Neuronal stem cell (in vitro differentiated cells): Measurements from ENCODE around the gene ATN1.
A peak's percentile ranks its signal among the peaks of the same experiment; 100 is the strongest.

Experiments
- DNase-seq: peaks from one replicate; pipeline ENCODE4 v3.0.0-alpha.2; 2013; ENCODE audit warnings: low spot score
- H2AFZ ChIP-seq: one replicate; pipeline ENCODE4 v1.6.1; 2013; ENCODE audit warnings: mild to moderate bottlenecking, low read length, inconsistent platforms
- H2AK5ac ChIP-seq: 2 replicates; pipeline ENCODE4 v1.6.1; 2013; ENCODE audit warnings: low read depth, mild to moderate bottlenecking, inconsistent platforms, low read length, moderate library complexity, mixed read lengths
- H2BK120ac ChIP-seq: 2 replicates; pipeline ENCODE4 v1.6.1; 2013; ENCODE audit warnings: low read depth, mild to moderate bottlenecking, inconsistent platforms, low read length, moderate library complexity, mixed read lengths
- H2BK12ac ChIP-seq: one replicate; pipeline ENCODE4 v1.6.1; 2013; ENCODE audit warnings: low read length, inconsistent platforms
- H2BK15ac ChIP-seq: 2 replicates; pipeline ENCODE4 v1.6.1; 2013; ENCODE audit warnings: mild to moderate bottlenecking, low read length, inconsistent platforms, mixed read lengths
- H2BK5ac ChIP-seq: one replicate; pipeline ENCODE4 v1.6.1; 2013; ENCODE audit warnings: inconsistent platforms, mild to moderate bottlenecking, low read length, moderate library complexity
- H3K14ac ChIP-seq: one replicate; pipeline ENCODE4 v1.6.1; 2013; ENCODE audit warnings: low read length, inconsistent platforms
- H3K18ac ChIP-seq: 2 replicates; pipeline ENCODE4 v1.6.1; 2013; ENCODE audit warnings: low read length, inconsistent platforms
- H3K23ac ChIP-seq: 2 replicates; pipeline ENCODE4 v1.6.1; 2013; ENCODE audit warnings: low read depth, mild to moderate bottlenecking, mixed read lengths, low read length, inconsistent platforms; ENCODE audit not compliant: poor library complexity
- H3K27ac ChIP-seq: replicated peaks from 3 replicates; pipeline ENCODE4 v1.5.1; 2013; ENCODE audit warnings: low read length, inconsistent platforms
- H3K27me3 ChIP-seq, 3 experiments: 2 replicates each; pipeline ENCODE4 v1.6.1; 2013; ENCODE audit warnings: low read length in 3 of 3, mild to moderate bottlenecking in 2 of 3, inconsistent platforms in 1 of 3, low read depth in 1 of 3, mixed read lengths in 1 of 3, moderate library complexity in 1 of 3; ENCODE audit not compliant: control insufficient read depth in 3 of 3, insufficient read depth in 3 of 3
- H3K36me3 ChIP-seq, 2 donors: replicated peaks in 1 of 2; 2 replicates each; pipeline ENCODE4 v1.6.1; 2013; ENCODE audit warnings: low read length in 2 of 2; ENCODE audit not compliant: control insufficient read depth in 2 of 2, insufficient read depth in 2 of 2
- H3K4ac ChIP-seq: 2 replicates; pipeline ENCODE4 v1.6.1; 2013; ENCODE audit warnings: inconsistent platforms, mild to moderate bottlenecking, low read length, moderate library complexity
- H3K4me1 ChIP-seq, 2 donors: 1 replicate in 1 of 2; 2 replicates in 1 of 2; pipeline ENCODE4 v1.6.1; 2013; ENCODE audit warnings: low read length in 2 of 2, low read depth in 1 of 2; ENCODE audit not compliant: control insufficient read depth in 2 of 2, insufficient read depth in 1 of 2
- H3K4me2 ChIP-seq: one replicate; pipeline ENCODE4 v1.6.1; 2013; ENCODE audit warnings: mild to moderate bottlenecking, low read length, inconsistent platforms; ENCODE audit not compliant: insufficient read depth, poor library complexity, severe bottlenecking
- H3K4me3 ChIP-seq, 2 donors: 2 replicates each; pipeline ENCODE4 v1.5.1; 2013; ENCODE audit warnings: low read length in 2 of 2, mild to moderate bottlenecking in 2 of 2, inconsistent platforms in 1 of 2, moderate library complexity in 1 of 2
- H3K79me1 ChIP-seq: one replicate; pipeline ENCODE4 v1.6.1; 2013; ENCODE audit warnings: low read depth, mild to moderate bottlenecking, inconsistent platforms, low read length, moderate library complexity
- H3K9ac ChIP-seq: one replicate; pipeline ENCODE4 v1.6.1; 2013; ENCODE audit warnings: mild to moderate bottlenecking, low read depth, low read length, inconsistent platforms; ENCODE audit not compliant: poor library complexity
- H3K9me3 ChIP-seq, 2 donors: replicated peaks in 1 of 2; 2 replicates each; pipeline versions ENCODE3 to v1.6.1; 2013; ENCODE audit warnings: low read length in 2 of 2, mild to moderate bottlenecking in 2 of 2, inconsistent platforms in 1 of 2, low read depth in 1 of 2, mixed read lengths in 1 of 2, moderate library complexity in 1 of 2; ENCODE audit not compliant: control insufficient read depth in 2 of 2, insufficient read depth in 1 of 2
- H4K8ac ChIP-seq: one replicate; pipeline ENCODE4 v1.6.1; 2013; ENCODE audit warnings: low read depth, mild to moderate bottlenecking, inconsistent platforms, low read length, moderate library complexity
- H4K91ac ChIP-seq: one replicate; pipeline ENCODE4 v1.6.1; 2013; ENCODE audit warnings: low read length, low read depth, mild to moderate bottlenecking, inconsistent platforms; ENCODE audit not compliant: poor library complexity
- WGBS, 2 donors: extraction: QIAGEN DNeasy Blood & Tissue Kit; methylation state at CpG; one replicate each; pipeline ENCODE4 v1.1.7; 2013; ENCODE audit warnings: missing lambda C conversion rate in 2 of 2, mixed read lengths in 1 of 2; ENCODE audit not compliant: insufficient read length in 2 of 2, insufficient replicate concordance in 1 of 2; ENCODE audit errors: extremely low coverage in 2 of 2; 5-methylcytosine and 5-hydroxymethylcytosine counted together

Gene ATN1

GRCh38 chr12:6914947-6915788 lies 12.6 kb upstream of the ATN1 start:
- Histone ChIP-seq H2BK15ac (peak overlapping the region; percentile 96), H3K9me3 (no peaks in the 10 kb centered on the region), H4K91ac (no peak overlapping the region), H3K18ac (peak overlapping the region; percentile 99), H3K9ac (peak overlapping the region; percentile 94), H2BK120ac (peak overlapping the region; percentile 84), H3K27me3 (peaks cover 0 to 3% (median 0%) of the 10 kb centered on the region in 3 experiments), H3K27ac (peak overlapping the region; percentile 58), H2AFZ (peak overlapping the region; percentile 99), H3K4me1 (peaks cover 10 to 19% of the 10 kb centered on the region in 2 donors), H3K14ac (peak overlapping the region; percentile 95), H2AK5ac (peak overlapping the region; percentile 79), H3K4me3 (peak overlapping the region; percentile 60 to 92), H4K8ac (no peak overlapping the region), H3K23ac (peak overlapping the region; percentile 92), H3K79me1 (peaks cover 13% of the 10 kb centered on the region), H3K4me2 (peak overlapping the region; percentile 96), H2BK5ac (peak overlapping the region; percentile 7), H3K36me3 (peaks cover 19 to 29% of the 10 kb centered on the region in 2 donors), H2BK12ac (peak overlapping the region; percentile 88), H3K4ac (peak overlapping the region; percentile 80)
- no CpG with 5 or more reads among the region's 29 CpGs for WGBS, 2 donors
- DNase-seq: peak; percentile 68

- no peak overlapping the region for H3K14ac ChIP-seq
- peaks cover 0 to 3% (median 0%) of the 10 kb centered on the region in 3 experiments for H3K27me3 ChIP-seq
- H4K91ac ChIP-seq: no peak overlapping the region
- H3K27ac ChIP-seq: no peak overlapping the region
- H3K4me1 ChIP-seq: peaks cover 10 to 19% of the 10 kb centered on the region in 2 donors
- H4K8ac ChIP-seq: no peak overlapping the region
- no CpG with 5 or more reads among the region's 14 CpGs for WGBS, 2 donors
- H2BK15ac ChIP-seq: peak overlapping the region; percentile 20
- peak overlapping the region; percentile 27 for H2BK5ac ChIP-seq
- H3K9me3 ChIP-seq: no peaks in the 10 kb centered on the region
- H3K4ac ChIP-seq: no peak overlapping the region
- no peak overlapping the region for H2BK12ac ChIP-seq
- no peak overlapping the region for H2AFZ ChIP-seq
- peak overlapping the region; percentile 0 for H3K18ac ChIP-seq
- DNase-seq: no peak
- H2BK120ac ChIP-seq: no peak overlapping the region
- H2AK5ac ChIP-seq: no peak overlapping the region
- peak overlapping the region; percentile 39 for H3K23ac ChIP-seq
- H3K4me2 ChIP-seq: peak overlapping the region; percentile 96
- peaks cover 19 to 29% of the 10 kb centered on the region in 2 donors for H3K36me3 ChIP-seq
- peaks cover 13% of the 10 kb centered on the region for H3K79me1 ChIP-seq
- no peak overlapping the region for H3K9ac ChIP-seq
- H3K4me3 ChIP-seq: peak overlapping the region in 1 of 2 donors; percentile 69
Measured at GRCh38 chr12:6915789-6916285, 11.9 kb upstream of the ATN1 start.

- no peak for DNase-seq
- peaks cover 22 to 33% of the 10 kb centered on the region in 2 donors for H3K36me3 ChIP-seq
- H2BK15ac ChIP-seq: peak overlapping the region; percentile 20
- WGBS, 2 donors: no CpG with 5 or more reads among the region's 11 CpGs
- H2BK120ac ChIP-seq: no peak overlapping the region
- H3K79me1 ChIP-seq: peaks cover 13% of the 10 kb centered on the region
- no peak overlapping the region for H2BK12ac ChIP-seq
- peaks cover 0 to 3% (median 0%) of the 10 kb centered on the region in 3 experiments for H3K27me3 ChIP-seq
- H4K8ac ChIP-seq: no peak overlapping the region
- H3K9me3 ChIP-seq: no peaks in the 10 kb centered on the region
- H3K18ac ChIP-seq: no peak overlapping the region
- no peak overlapping the region for H2AFZ ChIP-seq
- peak overlapping the region; percentile 47 for H3K9ac ChIP-seq
- H3K27ac ChIP-seq: no peak overlapping the region
- H3K4me2 ChIP-seq: no peak overlapping the region
- H3K4me1 ChIP-seq: peaks cover 10 to 19% of the 10 kb centered on the region in 2 donors
- H3K14ac ChIP-seq: no peak overlapping the region
- H4K91ac ChIP-seq: no peak overlapping the region
- no peak overlapping the region for H3K23ac ChIP-seq
- H2BK5ac ChIP-seq: no peak overlapping the region
- H3K4ac ChIP-seq: no peak overlapping the region
- no peak overlapping the region for H3K4me3 ChIP-seq
- no peak overlapping the region for H2AK5ac ChIP-seq
Measured at GRCh38 chr12:6916426-6917200, 11.1 kb upstream of the ATN1 start.
